GF-D8 (cell line): ENCODE results near the gene AGPS.
"Not testable (repeated sequence)": the region's sequence is repeated elsewhere in the genome, so short reads cannot be mapped to it uniquely, and the experiment has no call there.

Experiments
- DNase-seq: peaks from one replicate; lab custom pipeline; 2025; lab: John Stamatoyannopoulos, UW

AGPS gene

DNA sequence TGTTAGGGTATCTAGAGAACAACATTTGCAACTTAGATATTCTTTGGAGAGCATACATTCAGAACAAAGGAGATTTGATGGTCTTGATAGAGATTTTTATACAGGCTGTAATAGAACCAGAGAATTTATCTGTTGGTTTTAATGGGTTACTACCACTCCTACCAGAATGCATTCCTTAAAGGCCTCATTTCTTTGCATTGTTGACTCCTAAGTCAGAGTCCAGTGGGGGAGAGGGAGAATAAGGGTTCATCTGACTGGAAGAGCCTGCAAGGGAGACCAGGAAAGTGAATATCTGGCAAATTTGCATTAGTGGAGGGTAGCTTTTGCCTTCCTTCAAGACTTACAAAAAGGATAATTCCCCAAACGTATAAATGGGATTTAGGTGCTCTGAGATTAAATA is 29.7 kb downstream of the AGPS start:
- no peak for DNase-seq

DNA sequence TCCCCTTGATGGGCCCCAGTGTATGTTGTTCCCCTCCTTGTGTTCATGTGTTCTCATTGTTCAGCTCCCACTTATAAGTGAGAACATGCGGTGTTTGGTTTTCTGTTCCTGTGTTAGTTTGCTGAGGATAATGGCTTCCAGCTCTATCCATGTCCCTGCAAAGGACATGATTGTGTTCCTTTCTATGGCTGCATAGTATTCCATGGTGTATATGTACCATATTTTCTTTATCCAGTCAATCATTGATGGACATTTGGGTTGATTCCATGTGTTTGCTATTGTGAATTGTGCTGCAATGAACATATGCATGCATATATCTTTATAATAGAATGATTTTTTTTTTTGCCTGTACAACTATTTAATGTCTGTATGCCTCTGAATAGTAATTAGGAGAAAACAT is 31.5 kb downstream of the AGPS start:
- not testable (repeated sequence) for DNase-seq

- not testable (repeated sequence) for DNase-seq
Observed at GRCh38 chr2:177424620-177425019, 32.0 kb downstream of the AGPS start.

- no peak for DNase-seq
Observed at GRCh38 chr2:177427316-177427715, 34.7 kb downstream of the AGPS start.

DNA sequence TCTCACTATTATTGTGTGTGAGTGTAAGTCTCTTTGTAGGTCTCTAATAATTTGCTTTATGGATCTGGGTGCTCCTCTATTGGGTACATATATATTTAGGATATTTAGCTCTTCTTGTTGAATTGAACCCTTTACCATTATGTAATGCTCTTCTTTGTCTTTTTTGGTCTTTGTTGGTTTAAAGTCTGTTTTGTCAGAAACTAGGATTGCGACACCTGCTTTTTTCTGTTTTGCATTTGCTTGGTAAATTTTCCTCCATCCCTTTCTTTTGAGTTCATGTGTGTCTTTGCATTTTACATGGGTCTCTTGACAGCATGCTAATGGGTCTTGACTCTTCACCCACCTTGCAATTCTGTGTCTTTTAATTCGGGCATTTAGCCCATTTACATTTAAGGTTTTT is 35.4 kb downstream of the AGPS start:
- DNase-seq: not testable (repeated sequence)

- no peak for DNase-seq
Observed at GRCh38 chr2:177429688-177430325, 37.2 kb downstream of the AGPS start.

DNA sequence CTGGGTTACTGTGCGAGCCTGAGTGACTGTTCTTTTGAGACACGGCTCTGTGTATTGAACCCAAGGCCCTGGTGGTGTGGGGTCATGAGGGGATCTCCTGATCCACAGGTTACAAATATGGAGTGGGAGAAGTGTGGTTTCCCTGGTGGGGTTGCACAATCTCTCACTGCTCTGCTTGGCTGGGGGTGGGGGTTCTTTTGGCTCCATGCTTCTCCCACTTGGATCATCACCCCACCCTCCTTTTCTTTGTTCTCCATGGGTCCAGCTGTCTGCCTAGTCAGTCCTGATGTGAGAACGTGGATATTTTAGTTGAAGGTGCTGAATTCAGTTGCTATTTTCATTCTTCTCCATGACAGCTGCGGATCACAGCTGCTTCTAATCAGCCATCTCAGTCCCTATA is 37.8 kb downstream of the AGPS start:
- no peak for DNase-seq

DNA sequence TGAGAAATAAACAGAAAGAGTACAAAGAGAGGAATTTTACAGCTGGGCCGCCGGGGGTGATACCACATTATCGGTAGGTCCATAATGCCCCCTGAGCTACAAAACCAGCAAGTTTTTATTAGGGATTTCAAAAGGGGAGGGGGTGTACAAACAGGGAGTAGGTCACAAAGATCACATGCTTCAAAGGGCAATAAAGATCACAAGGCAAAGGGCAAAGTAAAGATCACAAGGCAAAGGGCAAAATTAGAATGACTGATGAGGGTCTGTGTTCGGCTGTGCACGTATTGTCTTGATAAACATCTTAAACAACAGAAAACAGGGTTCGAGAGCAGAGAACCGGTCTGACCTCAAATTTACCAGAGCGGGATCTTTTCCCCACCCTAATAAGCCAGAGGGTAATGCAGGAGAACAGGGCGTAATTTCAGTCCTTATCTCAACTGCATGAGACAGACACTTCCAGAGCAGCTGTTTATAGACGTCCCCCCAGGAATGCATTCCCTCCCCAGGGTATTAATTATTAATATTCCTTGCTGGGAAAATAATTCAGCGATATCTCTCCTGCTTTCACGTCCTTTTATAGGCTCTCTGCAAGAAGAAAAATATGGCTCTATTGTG is 38.6 kb downstream of the AGPS start:
- not testable (repeated sequence) for DNase-seq

GRCh38 chr2:177432703-177433102 is 40.1 kb downstream of the AGPS start:
- DNase-seq: no peak

DNA sequence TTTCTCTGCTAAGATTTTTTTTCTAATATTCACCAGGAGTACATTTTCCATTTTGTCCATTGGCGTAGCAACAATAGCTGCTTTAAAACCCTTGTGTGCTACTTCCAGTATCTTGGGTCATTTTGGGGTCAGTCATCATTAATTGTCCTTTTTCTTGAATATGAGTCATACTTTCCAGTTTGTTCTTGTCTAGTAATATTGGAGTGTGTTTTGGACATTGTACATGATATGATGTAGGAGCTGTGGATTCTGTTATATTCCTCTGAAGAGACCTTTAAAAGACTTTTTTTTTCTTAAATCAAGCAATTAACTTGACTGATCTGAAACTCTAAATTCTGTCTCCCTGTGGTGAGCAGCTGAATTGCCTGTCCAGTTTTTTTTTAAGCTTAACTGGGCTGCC is 40.8 kb downstream of the AGPS start:
- no peak for DNase-seq

DNA sequence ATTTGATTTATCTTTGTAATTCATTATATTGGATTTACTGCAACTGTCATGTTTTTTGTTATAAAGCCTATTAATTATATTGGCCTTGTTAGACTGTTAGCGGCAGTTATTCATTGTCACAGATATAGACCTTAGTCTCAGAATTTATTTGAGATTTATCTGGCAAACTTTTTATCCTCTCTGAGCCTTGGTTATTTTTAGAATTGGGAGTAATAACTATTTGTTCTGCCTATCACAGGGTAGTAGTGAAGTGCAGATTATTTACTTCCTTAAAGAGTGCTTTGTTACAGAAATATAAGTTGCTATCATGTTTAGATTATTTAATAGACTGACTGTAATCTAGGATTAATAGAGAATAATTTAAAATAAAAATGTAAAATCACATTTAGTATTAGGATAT is 41.9 kb downstream of the AGPS start:
- no peak for DNase-seq

DNA sequence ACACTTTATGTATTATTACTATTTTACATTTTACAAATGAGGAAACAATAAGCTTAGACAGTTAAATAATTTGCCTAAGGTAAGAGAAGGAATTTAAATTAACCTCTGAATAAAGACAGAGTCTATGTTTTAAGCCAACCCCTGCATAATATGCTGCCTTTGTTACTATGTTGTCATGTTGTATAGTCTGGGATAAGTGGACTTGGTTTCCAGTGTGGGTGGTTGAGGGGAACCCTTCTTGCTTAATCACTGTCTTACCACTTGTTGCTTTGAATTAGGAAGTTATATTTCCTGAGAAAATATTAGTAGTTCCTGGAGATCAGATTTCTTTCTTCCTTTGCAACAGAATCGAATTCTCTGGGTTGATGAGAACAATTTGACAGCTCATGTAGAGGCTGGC is 52.6 kb downstream of the AGPS start:
- DNase-seq: no peak

DNA sequence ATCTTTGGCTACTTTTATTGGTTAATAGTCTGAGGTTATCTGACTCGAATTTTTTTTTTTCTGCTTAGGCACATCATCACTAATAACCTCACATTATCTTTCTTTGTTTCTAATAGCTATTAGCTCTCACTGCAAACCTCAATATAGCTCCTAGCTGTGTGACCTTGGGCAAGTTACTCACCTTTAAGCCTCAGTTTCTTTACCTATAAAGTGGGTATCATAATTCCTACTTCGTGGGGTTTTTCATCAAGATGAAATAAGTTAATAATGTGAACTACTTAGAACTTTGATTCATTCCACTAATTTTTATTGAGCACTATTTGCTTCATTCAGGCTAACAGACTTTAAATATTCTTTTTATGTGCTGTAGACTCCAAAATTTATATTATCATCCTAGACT is 55.5 kb downstream of the AGPS start:
- no peak for DNase-seq

- DNase-seq: no peak
Observed at GRCh38 chr2:177449159-177449558, 56.6 kb downstream of the AGPS start.

GRCh38 chr2:177455187-177455586 is 62.6 kb downstream of the AGPS start:
- no peak for DNase-seq

GRCh38 chr2:177459756-177460155 is 67.2 kb downstream of the AGPS start:
- DNase-seq: not testable (repeated sequence)

DNA sequence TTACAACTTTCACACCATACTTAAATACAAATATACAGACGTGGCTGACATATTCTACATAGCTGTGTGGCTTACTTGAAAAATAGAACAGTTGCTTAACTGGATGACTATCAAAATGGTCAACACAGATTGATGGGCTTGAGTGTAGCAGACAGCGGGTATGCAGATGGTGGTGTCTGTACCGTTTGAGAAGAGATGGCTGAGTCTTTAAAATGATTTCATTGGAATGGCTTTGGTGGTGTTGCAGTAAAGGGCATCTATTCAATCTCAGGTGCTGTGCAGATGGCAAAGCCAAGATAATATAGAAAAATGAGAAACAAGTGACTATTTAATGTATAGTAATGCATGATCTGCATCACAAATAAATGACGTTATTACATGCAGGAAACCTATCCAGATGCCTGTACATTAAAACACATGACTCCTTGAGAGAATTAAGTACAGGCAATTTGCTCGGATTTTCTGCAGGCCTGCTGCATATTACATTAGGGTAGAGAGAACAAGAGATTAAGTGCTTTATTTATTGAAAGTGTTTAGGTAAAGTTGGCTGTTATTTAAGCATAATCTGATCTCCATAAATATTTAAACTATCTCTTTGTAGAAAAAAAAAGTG is 68.5 kb downstream of the AGPS start:
- no peak for DNase-seq

DNA sequence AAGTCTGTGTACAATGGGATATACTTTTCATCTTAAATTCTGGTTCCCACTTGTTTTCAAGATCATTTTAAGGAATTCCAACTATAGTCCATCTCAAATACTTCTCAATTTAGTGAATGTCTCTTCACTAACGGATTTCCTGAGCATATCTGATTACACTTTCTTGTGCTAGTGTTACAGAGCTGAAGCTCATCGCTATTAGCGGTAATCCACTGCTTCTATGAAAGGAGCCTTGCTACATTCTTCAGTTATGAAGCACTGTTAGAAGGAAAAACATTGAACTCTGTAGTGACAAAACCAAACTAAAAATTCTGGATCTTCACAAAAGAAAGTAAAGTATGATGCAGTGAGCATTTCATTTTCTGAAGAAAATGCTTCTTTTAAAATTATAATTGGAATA is 72.0 kb downstream of the AGPS start:
- no peak for DNase-seq

GRCh38 chr2:177465400-177466138 is 73.0 kb downstream of the AGPS start:
- DNase-seq: no peak

DNA sequence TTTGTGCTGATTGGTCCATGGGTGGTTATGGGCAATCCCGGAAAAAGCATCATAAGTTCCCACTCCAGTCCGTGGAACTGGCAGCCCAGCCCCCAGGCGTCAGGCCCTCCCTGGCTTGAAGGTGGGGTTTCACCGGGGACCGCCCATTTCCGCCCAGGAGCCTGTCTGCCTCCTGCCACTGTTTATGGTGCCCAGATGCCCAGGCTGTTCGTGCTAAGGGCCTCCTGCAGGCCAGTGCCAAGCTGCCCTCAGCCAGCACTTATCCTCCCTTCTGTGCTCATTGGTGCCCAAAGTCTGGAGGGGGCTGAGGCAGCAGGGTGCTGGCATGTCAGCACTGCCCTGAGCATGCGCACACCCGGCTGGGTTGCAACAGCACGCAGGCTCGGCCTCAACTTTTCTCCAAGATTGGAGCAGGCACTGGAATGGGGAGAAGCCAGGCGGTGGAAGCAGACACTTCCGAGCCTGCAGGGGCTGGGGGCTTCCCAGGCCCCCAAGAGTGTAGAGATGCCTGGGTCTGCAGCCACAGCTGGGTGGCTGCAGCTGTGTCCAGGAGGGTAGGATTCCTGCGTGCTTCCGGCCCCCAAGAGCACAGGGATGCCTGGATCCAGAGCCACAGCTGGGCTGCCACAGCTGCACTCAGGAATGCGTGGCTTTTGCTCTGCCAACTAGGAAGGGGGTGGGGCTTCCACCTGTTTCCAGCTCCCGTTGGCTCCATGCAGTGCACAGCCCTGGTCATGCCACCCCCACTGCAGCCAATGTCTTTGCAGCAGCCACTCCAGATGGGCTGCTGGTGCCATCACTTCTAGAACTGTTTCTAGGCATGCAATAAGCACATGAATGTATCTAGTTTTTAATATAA is 74.0 kb downstream of the AGPS start:
- no peak for DNase-seq

- no peak for DNase-seq
Observed at GRCh38 chr2:177467646-177468045, 75.1 kb downstream of the AGPS start.

- DNase-seq: no peak
Observed at GRCh38 chr2:177471990-177472389, 79.4 kb downstream of the AGPS start.
